Measurements from ENCODE around the gene MRPS12.

Gene MRPS12

GRCh38 chr19:38930776-38931520 lies at the start of gene MRPS12:
Gene MRPS12 (plus strand): TSS chr19:38930944. CDS start chr19:38931295, 351 bp downstream.
- peak; percentile 100 for DNase-seq

DNA sequence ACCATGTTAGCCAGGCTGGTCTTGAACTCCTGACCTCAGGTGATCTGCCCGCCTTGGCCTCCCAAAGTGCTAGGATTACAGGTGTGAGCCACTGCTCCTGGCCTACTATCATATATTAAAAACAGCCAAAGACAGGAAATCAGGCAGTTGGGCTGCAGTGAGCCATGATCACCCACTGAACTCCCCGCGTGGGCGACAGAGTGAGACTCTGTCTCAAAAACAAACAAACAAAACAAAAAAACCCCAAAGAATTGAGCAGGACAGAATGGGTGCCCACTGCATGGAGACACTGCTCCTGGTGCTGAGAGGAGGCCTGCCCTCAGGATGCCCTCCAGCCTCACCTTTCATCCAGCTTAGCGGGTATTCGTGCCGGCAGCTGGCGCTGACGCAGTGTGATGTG lies 47.5 kb upstream of the MRPS12 start:
- DNase-seq: no peak

GRCh38 chr19:38884691-38885090 lies 46.1 kb upstream of the MRPS12 start:
- DNase-seq: peak; percentile 8

DNA sequence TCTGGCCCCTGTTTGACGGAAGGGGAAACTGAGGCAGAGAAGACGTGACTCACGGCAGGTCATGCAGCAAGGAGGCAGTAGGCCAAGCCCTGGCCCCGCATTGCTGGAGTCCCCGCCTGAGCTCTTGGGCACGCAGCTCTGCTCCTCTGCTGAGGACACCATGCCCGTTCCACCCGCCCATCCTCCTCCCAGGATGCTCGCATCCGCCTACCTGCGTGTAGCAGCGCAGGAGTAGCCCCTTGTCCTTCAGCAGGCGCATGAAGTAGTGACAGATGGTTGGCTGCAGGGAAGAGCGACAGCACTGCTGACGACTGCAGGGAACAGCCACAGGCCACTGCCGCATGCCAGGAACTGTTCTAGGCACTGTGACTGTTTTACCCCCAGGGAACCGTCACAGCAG lies 41.9 kb upstream of the MRPS12 start:
- DNase-seq: no peak

DNA sequence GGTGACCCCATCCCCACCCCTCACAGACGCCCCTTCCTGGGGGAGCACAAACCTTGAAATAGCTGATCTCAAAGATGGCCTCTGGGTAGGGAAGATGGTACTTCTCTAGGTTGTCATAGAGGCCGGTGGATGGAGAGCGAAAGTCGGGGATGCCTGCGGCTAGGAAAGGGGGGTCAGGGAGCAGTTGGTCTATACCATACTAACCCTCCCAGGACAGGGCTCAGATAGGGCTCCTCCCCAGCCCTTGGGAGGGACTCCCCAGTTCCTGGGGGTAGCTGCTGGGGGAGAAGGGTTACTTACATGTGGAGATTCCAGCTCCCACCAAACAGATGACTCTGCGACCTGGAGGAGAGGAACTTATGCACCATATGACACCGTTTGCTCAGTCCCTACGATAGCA lies 40.9 kb upstream of the MRPS12 start:
- DNase-seq: no peak

GRCh38 chr19:38890686-38891085 lies 40.1 kb upstream of the MRPS12 start:
- no peak for DNase-seq

GRCh38 chr19:38891771-38892170 lies 39.0 kb upstream of the MRPS12 start:
- no peak for DNase-seq

DNA sequence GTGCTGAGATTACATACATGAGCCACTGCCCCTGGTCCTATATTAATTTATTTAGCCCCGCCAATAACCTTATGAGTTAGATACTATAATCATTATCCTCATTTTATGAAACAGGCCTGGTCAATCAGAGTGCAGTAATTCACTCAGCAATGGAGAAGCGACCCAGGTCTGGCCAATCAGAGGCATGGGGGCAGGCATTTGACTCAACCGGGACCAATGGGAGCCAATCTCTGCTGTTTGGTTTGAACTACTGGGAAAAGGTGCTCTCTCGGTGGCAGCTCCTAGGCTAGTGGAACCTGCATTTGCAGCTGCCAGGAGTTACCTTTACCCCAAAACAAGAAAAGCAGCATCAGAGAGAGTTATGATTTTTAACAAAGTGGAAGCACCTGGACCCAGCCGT lies 37.9 kb upstream of the MRPS12 start:
- DNase-seq: no peak

- no peak for DNase-seq
These were observed 37.4 kb upstream of the MRPS12 start for GRCh38 chr19:38893341-38893771.

- no peak for DNase-seq
These were observed 35.8 kb upstream of the MRPS12 start for GRCh38 chr19:38894968-38895367.

DNA sequence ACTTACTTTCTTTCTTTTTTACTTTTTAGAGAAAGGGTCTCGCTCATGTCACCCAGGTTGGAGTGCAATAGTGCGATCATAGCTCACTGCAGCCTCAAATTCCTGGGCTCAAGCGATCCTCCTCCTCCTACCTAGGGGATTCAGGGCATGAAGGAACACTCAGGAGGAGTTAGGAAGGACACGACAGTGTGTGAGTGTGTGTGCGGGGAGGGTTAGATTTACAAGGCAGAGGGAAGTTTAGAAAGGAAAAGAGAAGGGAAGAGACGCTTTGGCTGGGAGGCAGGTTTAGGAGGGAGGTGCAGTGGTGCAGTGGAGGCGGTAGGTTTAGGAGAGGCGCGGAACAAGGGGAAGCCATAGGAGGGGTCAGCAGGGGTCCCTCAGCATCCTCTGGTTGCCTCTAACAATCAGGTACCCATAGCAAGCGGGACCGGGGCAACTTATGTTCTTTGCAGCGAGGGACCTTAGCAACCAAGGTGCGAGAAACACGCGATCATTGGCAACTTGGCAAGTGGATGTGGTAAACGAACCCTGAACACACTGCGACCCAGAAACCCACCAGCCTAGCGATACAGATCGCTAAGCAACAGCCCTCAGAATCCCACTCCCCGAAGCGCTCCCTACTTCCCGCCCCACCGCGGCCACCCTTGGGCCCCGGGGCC lies 31.8 kb upstream of the MRPS12 start:
- DNase-seq: no peak

DNA sequence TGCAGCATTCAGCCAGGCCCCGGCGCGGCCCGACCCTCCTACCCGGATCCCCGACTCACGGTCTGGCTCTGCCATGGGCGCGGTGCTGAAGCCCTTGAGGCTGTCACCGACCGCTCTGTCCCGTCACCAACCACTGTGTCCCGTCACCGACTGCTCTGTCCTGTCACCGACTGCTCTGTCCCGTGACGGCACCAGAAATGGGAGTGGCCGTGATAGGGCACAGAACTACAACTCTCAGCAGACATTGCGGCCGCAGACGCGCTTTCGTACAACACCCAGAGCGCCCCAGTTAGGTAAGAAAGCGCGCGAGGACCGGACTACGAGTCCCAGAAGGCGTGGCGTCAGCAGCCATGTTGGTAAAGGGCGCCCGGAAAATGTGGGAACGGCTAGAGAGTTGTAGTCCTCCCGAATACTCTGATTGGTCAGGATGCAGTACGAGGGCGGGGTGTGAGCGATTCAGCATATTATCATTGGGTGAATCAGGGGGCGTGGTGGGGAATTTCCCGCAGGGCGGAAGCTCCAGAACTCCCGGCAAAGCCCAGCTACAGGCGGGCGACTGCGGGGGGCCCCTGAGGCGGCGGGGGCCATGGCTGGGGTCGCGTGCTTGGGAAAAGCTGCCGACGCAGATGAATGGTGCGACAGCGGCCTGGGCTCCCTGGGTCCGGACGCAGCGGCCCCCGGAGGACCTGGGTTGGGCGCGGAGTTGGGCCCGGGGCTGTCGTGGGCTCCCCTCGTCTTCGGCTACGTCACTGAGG lies 31.1 kb upstream of the MRPS12 start, which contains the start of the genes NFKBIB and SIRT2:
Gene NFKBIB, plus strand, starts transcription at position 523 of the 755 bp plus-strand sequence. Its CDS starts 64 bp downstream, at position 587.
Gene SIRT2, minus strand, starts transcription at position 172 of the 755 bp plus-strand sequence. Its CDS starts 97 bp downstream, at position 75.
- DNase-seq: peak; percentile 99

DNA sequence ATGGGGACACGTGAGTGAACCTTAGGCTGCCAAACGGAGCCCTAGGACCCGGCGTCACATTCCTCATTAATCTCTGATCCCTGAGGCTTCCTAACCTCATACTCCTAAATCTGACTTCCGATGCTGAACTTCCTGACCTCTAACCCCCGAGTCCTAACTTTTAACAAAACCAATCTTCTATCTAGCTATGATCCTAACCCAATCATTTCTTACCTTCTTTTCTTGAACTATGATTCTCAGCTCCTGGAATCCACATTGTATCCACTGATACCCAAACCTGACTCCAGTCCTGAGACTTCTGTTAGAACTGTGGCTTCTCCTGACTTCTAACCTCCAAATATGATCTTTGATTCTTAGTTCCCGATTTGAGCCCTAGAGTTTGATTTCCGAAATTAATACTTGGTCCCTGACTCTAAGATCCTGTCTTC lies 30.5 kb upstream of the MRPS12 start:
- no peak for DNase-seq

GRCh38 chr19:38900743-38901190 lies 30.0 kb upstream of the MRPS12 start:
- DNase-seq: no peak

GRCh38 chr19:38901683-38902082 lies 29.1 kb upstream of the MRPS12 start:
- DNase-seq: no peak

- no peak for DNase-seq
These were observed 25.9 kb upstream of the MRPS12 start for GRCh38 chr19:38904581-38905539.

DNA sequence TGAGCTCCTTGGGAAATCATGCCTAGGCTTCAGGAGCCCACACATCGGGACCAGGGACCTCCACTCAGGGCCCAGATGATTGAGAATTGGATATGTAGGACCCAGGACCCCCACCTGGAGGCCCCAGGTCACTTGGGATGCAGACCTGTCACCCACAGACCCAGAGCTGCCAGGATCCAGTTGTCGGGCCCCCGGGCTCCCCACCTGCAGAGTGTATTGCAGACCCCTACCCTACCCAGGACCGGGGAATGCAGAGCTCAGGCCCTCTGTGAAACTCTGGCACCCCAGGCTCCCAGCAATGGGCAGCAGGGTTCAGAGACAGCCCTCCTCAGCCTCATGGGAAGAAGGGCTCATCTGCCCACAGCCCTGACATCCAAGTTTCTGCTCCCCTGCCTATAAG lies 25.1 kb upstream of the MRPS12 start:
- DNase-seq: no peak

GRCh38 chr19:38907227-38907626 lies 23.5 kb upstream of the MRPS12 start:
- DNase-seq: no peak

- DNase-seq: no peak
These were observed 23.1 kb upstream of the MRPS12 start for GRCh38 chr19:38907670-38908069.

- DNase-seq: no peak
These were observed 21.8 kb upstream of the MRPS12 start for GRCh38 chr19:38908911-38909310.

DNA sequence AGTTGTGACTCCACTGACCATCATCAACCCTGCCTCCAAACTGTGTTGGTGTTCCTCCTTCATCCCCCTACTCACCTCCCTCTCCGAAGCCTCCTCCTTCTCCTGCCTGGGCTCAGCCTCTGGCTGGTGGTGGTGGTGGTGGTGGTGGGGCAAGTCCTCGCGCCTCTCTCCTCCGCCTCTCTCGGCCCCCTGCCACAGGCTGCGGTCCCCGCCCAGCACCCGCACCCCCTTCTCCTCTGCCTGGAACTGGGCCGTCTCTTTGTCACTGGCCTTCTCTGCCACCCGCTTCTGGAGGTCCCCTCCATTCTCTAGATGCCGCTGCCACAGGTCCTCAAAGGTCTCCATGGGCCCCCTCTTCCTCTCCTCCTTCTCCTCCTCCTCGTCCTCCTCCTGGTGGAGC lies 20.3 kb upstream of the MRPS12 start:
- DNase-seq: no peak

GRCh38 chr19:38911388-38912001 lies 19.2 kb upstream of the MRPS12 start:
- no peak for DNase-seq

Measured in 8988T (cell line).